ENCODE measurements around the gene PFDN4. TPM values are rescaled to one million over a fixed set of nuclear protein-coding genes. Genes with fewer than 3 reads are reported as not detected.

PFDN4 gene
- total RNA-seq, 1 experiment from 2014 or later = 64.5 TPM

DNA sequence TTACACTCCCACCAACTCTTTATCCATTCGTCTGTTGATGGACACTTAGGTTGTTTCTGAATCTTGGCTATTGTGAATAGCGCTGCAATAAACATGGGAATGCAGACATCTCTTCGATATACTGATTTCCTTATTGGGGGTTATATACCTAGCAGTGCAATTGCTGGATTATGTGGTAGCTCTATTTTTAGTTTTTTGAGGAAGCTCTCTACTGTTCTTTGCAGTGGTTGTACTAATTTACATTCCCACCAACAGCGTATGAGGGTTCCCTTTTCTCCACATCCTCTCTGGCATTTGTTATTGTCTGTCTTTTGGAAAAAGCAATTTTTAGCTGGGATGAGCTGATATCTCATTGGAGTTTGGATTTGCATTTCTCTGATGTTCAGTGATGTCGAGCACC is 4.6 kb upstream of the PFDN4 start:
- Histone ChIP-seq H3K27me3 (ENCODE audit: control insufficient read depth, insufficient read depth, low read length) (no peaks in the 10 kb centered on the region), H3K36me3 (replicated peaks; ENCODE audit: control insufficient read depth, insufficient read depth, low read length) (no peaks in the 10 kb centered on the region), H3K4me3 (ENCODE audit: insufficient read depth, low read depth, low read length) (no peak overlapping the region)
- DNase-seq = no peak

DNA sequence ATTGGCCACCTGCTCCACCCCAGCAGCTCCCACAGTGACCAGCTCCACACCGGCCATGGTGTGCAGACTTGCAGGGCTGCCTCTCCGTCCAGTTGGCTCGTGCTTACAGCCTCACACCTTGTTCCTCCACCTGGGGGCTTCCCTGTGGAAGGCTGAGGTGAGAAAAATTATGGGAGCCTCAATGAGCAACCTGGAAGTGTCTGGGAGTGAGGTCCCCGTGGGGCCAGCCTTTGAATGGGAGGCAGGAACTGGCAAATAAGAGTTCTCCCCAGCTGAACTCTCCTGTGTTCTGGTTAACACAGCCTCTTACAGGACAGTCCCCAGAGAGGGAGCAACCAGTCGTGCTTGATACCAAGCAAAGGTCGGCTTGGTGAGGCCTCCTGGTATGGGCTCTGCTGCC is 3.8 kb upstream of the PFDN4 start:
- Histone ChIP-seq H3K36me3 (replicated peaks; ENCODE audit: control insufficient read depth, insufficient read depth, low read length) (no peaks in the 10 kb centered on the region), H3K4me3 (ENCODE audit: insufficient read depth, low read depth, low read length) (no peak overlapping the region), H3K27me3 (ENCODE audit: control insufficient read depth, insufficient read depth, low read length) (no peaks in the 10 kb centered on the region)
- no peak for DNase-seq

DNA sequence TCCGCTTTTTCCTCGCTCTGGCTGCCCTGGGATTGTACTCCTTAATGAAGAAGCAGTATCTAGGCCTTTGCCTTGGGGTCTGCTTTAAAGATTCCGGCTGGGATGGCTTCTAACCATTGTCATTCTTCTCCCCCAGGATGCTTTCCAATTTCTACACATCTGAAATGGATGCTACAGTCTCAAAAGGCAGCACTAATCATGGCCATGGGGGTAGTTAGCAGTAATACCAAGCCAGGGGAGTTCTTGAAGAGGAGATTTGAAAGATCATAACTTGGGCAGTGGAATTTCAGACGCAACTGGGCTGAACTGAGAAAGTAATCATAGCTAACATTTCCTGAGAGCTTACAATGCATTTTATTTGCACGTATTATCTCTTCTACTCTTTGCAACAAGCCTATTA is 3.4 kb upstream of the PFDN4 start:
- DNase-seq = no peak
- Histone ChIP-seq H3K36me3 (replicated peaks; ENCODE audit: control insufficient read depth, insufficient read depth, low read length) (no peaks in the 10 kb centered on the region), H3K27me3 (ENCODE audit: control insufficient read depth, insufficient read depth, low read length) (no peaks in the 10 kb centered on the region), H3K4me3 (ENCODE audit: insufficient read depth, low read depth, low read length) (no peak overlapping the region)

DNA sequence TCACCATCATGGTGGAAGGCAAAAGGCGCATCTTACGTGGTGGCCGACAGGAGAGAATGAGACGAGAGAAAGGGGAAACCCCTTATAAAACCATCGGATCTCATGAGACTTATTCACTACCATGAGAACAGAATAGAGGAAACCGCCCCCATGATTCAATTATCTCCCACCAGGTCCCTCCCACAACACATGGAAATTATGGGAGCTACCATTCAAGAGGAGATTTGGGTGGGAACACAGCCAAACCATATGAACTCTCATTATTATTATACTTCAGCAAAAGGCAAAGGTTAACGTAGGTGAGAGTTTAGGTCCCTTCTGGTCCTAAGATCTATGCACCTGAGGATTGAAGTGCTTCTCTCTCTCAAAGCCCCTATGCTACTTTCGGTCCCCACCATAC is 2.4 kb upstream of the PFDN4 start:
- Histone ChIP-seq H3K27me3 (ENCODE audit: control insufficient read depth, insufficient read depth, low read length) (no peaks in the 10 kb centered on the region), H3K4me3 (ENCODE audit: insufficient read depth, low read depth, low read length) (no peak overlapping the region), H3K36me3 (replicated peaks; ENCODE audit: control insufficient read depth, insufficient read depth, low read length) (no peaks in the 10 kb centered on the region; the same call in 1 of the 2 replicates)
- no peak for DNase-seq

DNA sequence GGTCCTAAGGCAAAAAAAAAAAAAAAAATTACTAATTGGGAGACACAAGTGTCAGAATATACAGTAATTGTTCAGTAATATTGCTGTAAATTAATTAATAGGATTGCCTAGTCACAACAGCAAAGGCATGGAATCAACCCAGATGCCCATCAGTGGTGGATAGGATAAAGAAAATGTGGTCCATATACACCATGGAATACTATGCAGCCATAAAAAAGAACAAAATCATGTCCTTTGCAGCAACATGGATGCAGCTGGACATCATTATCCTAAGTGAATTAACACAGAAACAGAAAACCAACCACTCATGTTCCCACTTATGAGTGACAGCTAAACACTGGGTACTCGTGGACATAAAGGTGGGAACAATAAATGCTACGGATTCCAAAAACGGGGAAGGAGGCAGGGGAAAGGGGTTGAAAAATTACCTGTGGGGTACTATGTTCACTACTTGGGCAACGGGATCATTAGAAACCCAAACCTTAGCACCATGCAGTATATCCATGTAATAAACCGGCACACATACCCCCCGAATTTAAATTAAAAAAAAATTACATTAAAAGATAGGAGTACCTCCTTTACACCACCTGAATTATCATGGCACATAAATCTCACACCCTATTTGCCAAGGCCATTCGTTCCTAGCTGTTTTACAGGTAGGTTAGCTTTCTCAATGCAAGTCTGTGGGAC is 689 bp upstream of the PFDN4 start:
- peak overlapping the region; percentile 97 for H3K4me3 ChIP-seq (ENCODE audit: insufficient read depth, low read depth, low read length)
- DNase-seq = no peak
- H3K27me3 ChIP-seq (ENCODE audit: control insufficient read depth, insufficient read depth, low read length) = no peaks in the 10 kb centered on the region
- peaks cover 2% of the 10 kb centered on the region for H3K36me3 ChIP-seq (replicated peaks; ENCODE audit: control insufficient read depth, insufficient read depth, low read length)

DNA sequence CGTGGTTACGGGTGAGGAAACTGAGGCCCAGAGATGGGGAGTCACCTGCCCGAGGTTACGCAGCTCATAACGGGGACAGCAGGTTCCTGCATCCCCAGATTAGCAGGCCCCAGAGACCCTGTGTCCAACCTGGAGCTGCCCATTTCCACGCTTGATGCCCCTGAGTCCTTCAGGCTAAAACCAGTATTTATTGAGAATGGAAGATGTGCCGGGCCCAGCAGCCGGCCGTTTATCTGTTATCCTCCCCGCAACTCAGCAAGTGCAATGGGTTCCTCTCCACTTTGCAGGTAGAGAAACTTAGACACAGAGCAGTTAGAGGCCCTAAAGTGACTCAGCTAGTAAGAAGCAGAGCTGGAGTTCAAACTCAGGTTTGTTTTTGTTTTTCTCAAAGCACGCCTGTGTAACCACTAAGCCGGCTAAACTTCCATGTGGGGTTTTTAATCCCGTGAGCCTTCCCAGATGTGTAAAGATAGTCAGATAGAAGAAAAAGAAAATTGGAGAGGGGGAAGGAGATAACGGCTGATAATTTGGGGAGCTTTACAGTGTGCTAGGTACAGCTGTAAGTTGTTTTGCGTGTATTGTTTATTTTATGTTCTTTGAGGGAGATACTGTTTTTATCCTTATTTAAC is 775 bp downstream of the PFDN4 start:
- Histone ChIP-seq H3K4me3 (ENCODE audit: insufficient read depth, low read depth, low read length) (peak overlapping the region; percentile 97), H3K27me3 (ENCODE audit: control insufficient read depth, insufficient read depth, low read length) (no peaks in the 10 kb centered on the region), H3K36me3 (replicated peaks; ENCODE audit: control insufficient read depth, insufficient read depth, low read length) (peaks cover 2% of the 10 kb centered on the region)
- DNase-seq = peak; percentile 23

DNA sequence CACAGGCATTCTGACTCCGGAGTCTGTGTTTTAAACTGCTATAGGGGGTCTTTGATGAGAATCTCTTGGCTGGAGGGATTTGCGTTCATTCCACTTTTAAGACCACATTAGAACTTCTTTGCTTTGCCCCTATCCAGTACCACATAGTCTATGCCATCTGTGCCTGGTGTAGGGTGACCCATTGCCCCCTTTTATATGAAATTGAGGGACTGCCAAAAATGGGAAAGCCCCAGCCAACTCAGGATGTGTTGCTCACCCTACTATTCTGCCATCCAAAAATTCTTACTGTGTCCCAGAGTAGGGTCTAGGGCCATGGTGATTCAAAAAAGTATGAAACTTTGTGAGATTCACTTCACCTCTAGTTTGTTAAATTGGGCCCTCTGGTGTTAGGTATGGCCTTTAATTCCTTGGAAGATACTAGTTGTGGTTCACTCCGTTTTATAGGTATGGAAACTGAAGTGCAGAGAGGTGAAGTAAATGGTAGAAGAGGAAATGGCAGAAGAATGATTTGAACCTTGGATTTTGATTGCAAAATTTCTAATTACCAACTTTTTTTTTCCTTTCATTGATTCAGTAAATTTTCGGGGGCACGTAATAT is 1.4 kb downstream of the PFDN4 start:
- no peaks in the 10 kb centered on the region for H3K27me3 ChIP-seq (ENCODE audit: control insufficient read depth, insufficient read depth, low read length)
- DNase-seq = peak; percentile 20
- H3K4me3 ChIP-seq (ENCODE audit: insufficient read depth, low read depth, low read length) = peak overlapping the region; percentile 8; the same call in 1 of the 2 replicates
- H3K36me3 ChIP-seq (replicated peaks; ENCODE audit: control insufficient read depth, insufficient read depth, low read length) = peaks cover 2% of the 10 kb centered on the region

DNA sequence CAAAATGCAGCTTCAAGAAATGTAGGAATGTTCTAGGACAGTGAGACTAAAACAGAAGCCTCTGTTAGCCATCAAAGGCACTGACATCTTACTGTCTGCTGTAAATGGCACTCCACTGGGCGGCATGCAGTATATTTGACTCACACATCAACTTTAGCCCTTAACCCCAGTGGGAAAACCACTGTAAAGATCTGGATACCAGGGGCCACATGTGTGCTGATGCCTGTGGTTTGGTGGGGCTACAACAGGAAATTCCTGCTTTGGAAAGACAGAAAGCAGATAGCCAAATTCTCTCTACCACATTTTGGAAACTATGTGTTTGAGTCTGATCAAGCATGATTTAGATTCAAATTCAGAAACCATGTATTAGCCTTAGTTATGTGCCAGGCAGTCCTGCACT is 4.3 kb downstream of the PFDN4 start:
- DNase-seq = no peak
- H3K36me3 ChIP-seq (replicated peaks; ENCODE audit: control insufficient read depth, insufficient read depth, low read length) = peaks cover 11% of the 10 kb centered on the region
- no peaks in the 10 kb centered on the region for H3K27me3 ChIP-seq (ENCODE audit: control insufficient read depth, insufficient read depth, low read length)
- H3K4me3 ChIP-seq (ENCODE audit: insufficient read depth, low read depth, low read length) = no peak overlapping the region

DNA sequence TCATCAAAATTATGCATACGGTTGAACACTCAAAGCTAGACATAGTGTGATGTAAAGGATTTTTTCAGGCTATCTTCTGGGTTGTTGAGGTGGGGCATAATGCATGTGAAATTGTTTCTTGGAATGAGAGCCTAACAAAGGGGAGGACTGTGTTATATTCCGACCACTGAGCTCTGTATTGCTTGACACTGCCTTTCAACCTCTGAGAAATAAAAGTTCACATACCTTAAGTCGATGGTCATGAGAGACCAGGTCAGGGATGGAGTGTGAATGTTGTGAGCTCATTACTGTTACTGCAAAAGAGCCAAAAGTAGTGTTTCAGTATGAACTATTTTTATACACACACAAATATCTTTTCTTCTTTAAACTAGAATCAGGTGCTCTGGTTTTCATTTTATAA is 5.0 kb downstream of the PFDN4 start:
- no peak overlapping the region for H3K4me3 ChIP-seq (ENCODE audit: insufficient read depth, low read depth, low read length)
- no peak for DNase-seq

DNA sequence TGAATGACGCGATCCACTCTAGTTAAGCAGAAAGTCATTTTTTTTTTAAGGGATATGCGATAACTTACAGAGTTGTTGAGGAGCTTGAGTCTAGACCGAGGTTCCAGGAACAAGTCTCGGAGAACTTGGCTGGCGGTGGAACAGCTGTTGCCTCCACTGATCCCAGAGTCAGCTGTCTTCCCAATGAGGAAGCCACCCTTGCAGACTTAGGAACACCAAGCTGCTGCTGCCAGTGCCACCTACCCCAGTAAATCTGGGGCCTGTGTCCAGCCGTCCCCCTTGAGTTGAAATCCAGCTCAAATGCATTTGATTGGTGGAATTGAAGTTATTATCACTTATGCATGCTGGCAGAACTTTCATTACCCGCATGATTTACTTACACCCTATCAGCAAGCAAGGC is 6.7 kb downstream of the PFDN4 start:
- Histone ChIP-seq H3K4me3 (ENCODE audit: insufficient read depth, low read depth, low read length) (no peak overlapping the region), H3K36me3 (replicated peaks; ENCODE audit: control insufficient read depth, insufficient read depth, low read length) (peaks cover 13% of the 10 kb centered on the region)

More for the DNA sequence above, 5.0 kb downstream of the PFDN4 start:
- peaks cover 11% of the 10 kb centered on the region for H3K36me3 ChIP-seq (replicated peaks; ENCODE audit: control insufficient read depth, insufficient read depth, low read length)
- H3K27me3 ChIP-seq (ENCODE audit: control insufficient read depth, insufficient read depth, low read length) = no peaks in the 10 kb centered on the region

DNA sequence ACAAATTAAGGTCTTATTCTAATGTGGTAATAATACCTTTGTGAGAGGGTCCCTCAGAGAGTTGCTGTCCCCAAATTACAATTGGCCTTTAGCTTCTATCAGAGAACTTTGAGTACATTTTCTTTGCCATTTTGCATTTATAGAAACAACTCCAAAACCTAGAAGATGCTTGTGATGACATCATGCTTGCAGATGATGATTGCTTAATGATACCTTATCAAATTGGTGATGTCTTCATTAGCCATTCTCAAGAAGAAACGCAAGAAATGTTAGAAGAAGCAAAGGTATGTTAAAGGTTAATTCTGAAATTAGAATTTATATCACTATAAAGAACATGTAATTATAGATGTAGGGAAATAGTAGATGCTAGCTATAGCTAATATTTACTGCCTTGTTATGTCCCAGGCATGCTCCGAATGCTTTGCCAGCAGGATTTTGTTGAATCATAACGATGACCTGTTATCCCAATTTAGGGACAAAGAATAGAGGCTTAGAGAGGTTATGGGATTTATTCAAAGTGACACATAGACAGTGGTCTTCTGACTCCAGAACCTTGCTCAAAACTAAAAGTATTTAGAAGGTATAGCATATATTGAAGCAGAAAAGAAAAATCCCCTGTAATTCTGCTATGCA is 7.4 kb downstream of the PFDN4 start:
- no peak for DNase-seq
- Histone ChIP-seq H3K27me3 (ENCODE audit: control insufficient read depth, insufficient read depth, low read length) (no peaks in the 10 kb centered on the region), H3K36me3 (replicated peaks; ENCODE audit: control insufficient read depth, insufficient read depth, low read length) (peaks cover 13% of the 10 kb centered on the region), H3K4me3 (ENCODE audit: insufficient read depth, low read depth, low read length) (no peak overlapping the region)

More for the DNA sequence above, 6.7 kb downstream of the PFDN4 start:
- no peaks in the 10 kb centered on the region for H3K27me3 ChIP-seq (ENCODE audit: control insufficient read depth, insufficient read depth, low read length)
- DNase-seq = no peak

DNA sequence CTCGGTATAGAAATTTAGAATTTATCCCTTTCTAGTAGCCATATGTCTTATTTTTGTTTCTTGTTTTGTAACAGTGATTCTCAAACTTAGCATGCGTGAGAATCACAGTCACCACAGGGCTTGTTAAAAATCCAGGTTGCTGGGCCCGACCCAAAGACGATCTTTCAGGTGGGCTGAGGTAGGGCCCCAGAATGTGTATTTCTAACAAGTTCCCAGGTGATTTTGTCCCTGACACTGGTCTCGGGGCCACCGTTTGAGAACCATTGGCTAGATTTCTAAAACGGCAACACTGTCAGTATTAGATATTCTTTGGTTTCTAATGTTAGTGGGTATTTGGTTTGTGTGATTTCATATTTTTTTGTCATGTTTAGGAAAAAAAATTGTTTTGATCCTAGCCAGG is 9.9 kb downstream of the PFDN4 start:
- H3K27me3 ChIP-seq (ENCODE audit: control insufficient read depth, insufficient read depth, low read length) = no peaks in the 10 kb centered on the region
- peaks cover 11% of the 10 kb centered on the region for H3K36me3 ChIP-seq (replicated peaks; ENCODE audit: control insufficient read depth, insufficient read depth, low read length)
- no peak overlapping the region for H3K4me3 ChIP-seq (ENCODE audit: insufficient read depth, low read depth, low read length)
- no peak for DNase-seq

DNA sequence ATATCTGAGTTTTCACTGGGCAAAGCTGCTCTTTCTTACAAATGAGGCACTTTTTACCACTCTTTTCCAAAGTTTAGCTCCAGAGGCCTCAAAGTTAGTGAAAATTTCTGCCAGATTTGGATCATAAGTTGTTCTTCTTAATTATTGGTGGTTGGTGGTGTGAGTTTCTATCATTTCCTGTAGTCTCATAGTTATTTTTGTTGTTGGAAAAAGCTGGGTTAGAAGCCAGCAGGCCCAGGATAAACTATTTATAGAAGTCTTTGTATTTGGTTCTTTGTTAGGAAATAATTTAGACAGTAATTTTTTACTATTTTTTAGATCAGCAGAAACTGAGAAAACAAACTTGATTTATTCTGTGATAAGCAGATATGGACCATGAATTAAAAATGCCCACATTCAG is 10.6 kb downstream of the PFDN4 start:
- DNase-seq = no peak
- Histone ChIP-seq H3K36me3 (replicated peaks; ENCODE audit: control insufficient read depth, insufficient read depth, low read length) (peaks cover 11% of the 10 kb centered on the region), H3K4me3 (ENCODE audit: insufficient read depth, low read depth, low read length) (no peak overlapping the region), H3K27me3 (ENCODE audit: control insufficient read depth, insufficient read depth, low read length) (no peaks in the 10 kb centered on the region)

DNA sequence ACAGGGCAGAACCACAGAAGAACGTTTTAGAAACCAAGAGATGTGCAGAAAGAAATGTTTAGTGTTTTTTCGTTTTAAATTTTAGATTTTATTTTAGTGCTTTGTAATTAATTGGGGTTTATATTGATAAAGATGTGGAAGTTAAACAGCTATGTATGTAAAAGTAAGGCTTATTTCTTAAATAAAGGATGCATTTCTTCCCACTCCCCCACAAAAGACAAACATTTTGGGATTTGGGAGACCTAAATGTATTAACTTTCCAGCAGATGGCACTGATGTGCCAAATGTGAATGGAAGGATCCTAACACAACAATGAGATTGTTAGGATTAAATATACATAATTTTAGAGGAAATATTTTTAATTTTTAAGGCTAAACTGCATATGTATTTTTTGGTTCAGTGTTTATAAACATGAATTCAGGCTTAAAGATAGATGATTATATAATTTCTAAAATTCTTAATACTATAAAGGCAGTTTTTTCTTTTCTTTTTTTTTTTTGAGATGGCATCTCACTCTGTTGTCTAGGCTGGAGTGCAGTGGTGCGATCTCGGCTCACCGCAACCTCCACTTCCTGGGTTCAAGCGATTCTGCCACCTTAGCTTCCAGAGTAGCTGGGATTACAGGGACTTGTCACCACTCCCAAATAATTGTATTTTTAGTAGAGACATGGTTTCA is 12.0 kb downstream of the PFDN4 start:
- DNase-seq = no peak
- H3K27me3 ChIP-seq (ENCODE audit: control insufficient read depth, insufficient read depth, low read length) = no peaks in the 10 kb centered on the region
- H3K36me3 ChIP-seq (replicated peaks; ENCODE audit: control insufficient read depth, insufficient read depth, low read length) = peaks cover 9% of the 10 kb centered on the region
- H3K4me3 ChIP-seq (ENCODE audit: insufficient read depth, low read depth, low read length) = no peak overlapping the region
